ENCODE measurements around the gene PHEX. TPM values are rescaled to one million over a fixed set of nuclear protein-coding genes. Genes with fewer than 3 reads are reported as not detected.

The PHEX gene
- total and polyA plus RNA-seq, 12 donors = 0.07 to 0.33 (median 0.10) TPM; not detected in 1

DNA sequence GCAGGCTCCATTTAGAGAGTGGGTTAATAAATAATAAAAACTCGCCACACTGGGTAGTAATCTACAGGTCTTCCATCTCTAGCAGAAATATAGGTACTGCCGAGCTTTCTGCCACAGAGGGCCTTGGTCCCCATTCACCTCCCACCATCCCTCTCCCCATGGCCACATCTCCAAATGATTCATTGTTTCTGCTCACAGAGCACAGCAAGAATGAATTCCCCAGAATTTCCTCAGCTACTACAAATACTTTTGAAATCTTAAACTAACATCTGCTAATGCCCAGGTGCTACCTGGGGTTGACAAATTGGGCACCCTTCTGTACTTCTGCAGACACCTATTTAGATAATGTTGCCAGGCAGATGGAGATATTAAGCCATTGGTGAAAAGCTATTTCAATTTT lies 5.1 kb downstream of the PHEX start:
- H3K36me3 ChIP-seq (replicated peaks in 1 of 2) = no peaks in the 10 kb centered on the region
- H3K4me1 ChIP-seq (replicated peaks in 1 of 2) = no peaks in the 10 kb centered on the region
- no peaks in the 10 kb centered on the region for H3K27me3 ChIP-seq
- intact Hi-C loops (cut with DNase I) = no loop called here
- no peak overlapping the region for H3K27ac ChIP-seq
- no peaks in the 10 kb centered on the region for H3K9me3 ChIP-seq (replicated peaks in 1 of 3)
- TF ChIP-seq, protein P1, sequence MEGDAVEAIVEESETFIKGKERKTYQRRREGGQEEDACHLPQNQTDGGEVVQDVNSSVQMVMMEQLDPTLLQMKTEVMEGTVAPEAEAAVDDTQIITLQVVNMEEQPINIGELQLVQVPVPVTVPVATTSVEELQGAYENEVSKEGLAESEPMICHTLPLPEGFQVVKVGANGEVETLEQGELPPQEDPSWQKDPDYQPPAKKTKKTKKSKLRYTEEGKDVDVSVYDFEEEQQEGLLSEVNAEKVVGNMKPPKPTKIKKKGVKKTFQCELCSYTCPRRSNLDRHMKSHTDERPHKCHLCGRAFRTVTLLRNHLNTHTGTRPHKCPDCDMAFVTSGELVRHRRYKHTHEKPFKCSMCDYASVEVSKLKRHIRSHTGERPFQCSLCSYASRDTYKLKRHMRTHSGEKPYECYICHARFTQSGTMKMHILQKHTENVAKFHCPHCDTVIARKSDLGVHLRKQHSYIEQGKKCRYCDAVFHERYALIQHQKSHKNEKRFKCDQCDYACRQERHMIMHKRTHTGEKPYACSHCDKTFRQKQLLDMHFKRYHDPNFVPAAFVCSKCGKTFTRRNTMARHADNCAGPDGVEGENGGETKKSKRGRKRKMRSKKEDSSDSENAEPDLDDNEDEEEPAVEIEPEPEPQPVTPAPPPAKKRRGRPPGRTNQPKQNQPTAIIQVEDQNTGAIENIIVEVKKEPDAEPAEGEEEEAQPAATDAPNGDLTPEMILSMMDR (IDR thresholded peaks at IDR 0.05) = no peak
- no peak for TF ChIP-seq POLR2A (IDR thresholded peaks at IDR 0.05)
- no peak for DNase-seq
- no peak overlapping the region for H3K4me3 ChIP-seq
- 60 to 85% (median 76%) methylated on average over 1 to 2 of the region's 2 CpGs for WGBS, 4 donors

DNA sequence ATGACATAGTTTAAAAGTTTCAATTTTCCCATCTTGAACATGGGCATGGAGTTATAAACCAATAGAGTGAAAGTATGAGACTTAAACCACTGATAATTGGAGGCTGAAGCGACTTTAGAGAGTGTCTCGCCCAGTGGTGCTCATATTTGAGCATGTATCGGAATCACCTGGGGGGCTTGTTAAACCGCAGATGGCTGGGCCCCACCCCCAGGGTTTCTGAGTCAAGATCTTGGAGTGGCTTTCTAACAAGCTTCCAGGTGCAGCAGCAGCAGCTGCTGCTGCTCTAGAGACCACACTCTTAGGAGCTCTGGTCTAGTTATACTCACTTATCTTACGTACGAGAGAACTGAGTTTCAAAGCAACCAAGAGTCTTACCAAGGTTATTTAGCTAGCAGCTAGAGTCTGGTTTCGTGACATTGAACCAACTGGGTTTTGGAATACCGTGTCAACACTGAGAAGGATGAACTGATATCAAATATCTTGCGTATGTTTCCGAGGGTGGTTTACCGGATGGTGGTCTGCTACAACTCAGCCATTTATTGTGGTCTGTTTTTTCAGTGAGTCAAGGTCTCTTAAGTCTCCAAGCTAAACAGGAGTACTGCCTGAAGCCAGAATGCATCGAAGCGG lies 5.9 kb downstream of the PHEX start:
- H3K9me3 ChIP-seq (replicated peaks in 1 of 3) = no peaks in the 10 kb centered on the region
- H3K27ac ChIP-seq = no peak overlapping the region
- TF ChIP-seq POLR2A (IDR thresholded peaks at IDR 0.05) = no peak
- TF ChIP-seq, protein P1 (IDR thresholded peaks at IDR 0.05) = no peak
- H3K36me3 ChIP-seq (replicated peaks in 1 of 2) = no peaks in the 10 kb centered on the region
- H3K4me3 ChIP-seq = no peak overlapping the region
- intact Hi-C loops (cut with DNase I) = no loop called here
- 77 to 87% (median 83%) methylated on average over 10 to 13 of the region's 13 CpGs for WGBS, 4 donors
- no peaks in the 10 kb centered on the region for H3K27me3 ChIP-seq
- DNase-seq = no peak
- no peaks in the 10 kb centered on the region for H3K4me1 ChIP-seq (replicated peaks in 1 of 2)

DNA sequence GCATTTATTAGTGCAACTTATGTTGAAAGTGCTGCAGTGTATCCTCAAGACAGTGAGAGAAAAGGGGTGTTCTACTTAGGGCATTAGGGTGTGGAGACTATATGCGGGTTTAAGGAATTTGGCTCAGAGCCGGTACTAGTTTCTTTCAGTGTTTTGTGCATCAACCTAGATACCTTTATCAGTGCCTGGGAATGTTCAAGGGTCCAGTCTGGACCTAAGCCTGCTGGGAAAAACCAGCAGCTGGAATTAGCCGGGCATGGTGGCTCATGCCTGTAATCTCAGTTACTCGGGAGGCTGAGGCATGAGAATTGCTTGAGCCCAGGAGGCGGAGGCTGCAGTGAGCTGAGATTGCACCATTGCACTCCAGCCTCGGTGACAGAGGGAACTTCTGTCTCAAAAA lies 7.4 kb downstream of the PHEX start:
- intact Hi-C loops (cut with DNase I) = no loop called here
- DNase-seq = no peak
- H3K27ac ChIP-seq = no peak overlapping the region
- H3K4me3 ChIP-seq = no peak overlapping the region
- H3K4me1 ChIP-seq (replicated peaks in 1 of 2) = no peaks in the 10 kb centered on the region
- H3K36me3 ChIP-seq (replicated peaks in 1 of 2) = no peaks in the 10 kb centered on the region
- no peak for TF ChIP-seq POLR2A (IDR thresholded peaks at IDR 0.05)
- TF ChIP-seq, protein P1 (IDR thresholded peaks at IDR 0.05) = no peak
- no peaks in the 10 kb centered on the region for H3K9me3 ChIP-seq (replicated peaks in 1 of 3)
- H3K27me3 ChIP-seq = no peaks in the 10 kb centered on the region
- WGBS, 4 donors = 60 to 92% (median 83%) methylated on average over 2 to 6 of the region's 6 CpGs

DNA sequence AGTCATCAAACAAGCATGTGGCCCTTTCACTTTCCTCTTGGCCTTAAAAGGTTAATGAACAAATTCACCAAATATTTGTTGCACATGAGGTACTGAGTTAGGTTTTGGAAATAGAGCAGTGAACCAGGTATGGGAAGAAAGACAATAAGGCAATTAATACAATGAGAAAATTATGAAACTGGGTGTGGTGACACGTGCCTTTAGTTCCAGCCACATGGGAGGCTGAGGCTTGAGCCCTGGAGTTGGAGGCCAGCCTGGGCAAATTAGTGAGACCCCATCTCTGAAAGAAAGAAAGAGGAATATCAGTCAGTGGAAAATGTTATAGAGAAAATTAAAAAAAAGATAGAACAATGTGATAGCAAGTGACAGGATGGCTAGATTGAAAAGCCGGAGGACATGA lies 8.1 kb downstream of the PHEX start:
- 79 to 84% (median 81%) methylated on average over 2 of the region's 2 CpGs for WGBS, 4 donors
- Histone ChIP-seq H3K4me1 (replicated peaks in 1 of 2) (no peaks in the 10 kb centered on the region), H3K4me3 (no peak overlapping the region), H3K27ac (no peak overlapping the region), H3K27me3 (no peaks in the 10 kb centered on the region), H3K36me3 (replicated peaks in 1 of 2) (no peaks in the 10 kb centered on the region), H3K9me3 (replicated peaks in 1 of 3) (no peaks in the 10 kb centered on the region)
- TF ChIP-seq POLR2A (IDR thresholded peaks at IDR 0.05) = no peak
- TF ChIP-seq, protein P1 (IDR thresholded peaks at IDR 0.05) = no peak
- no peak for DNase-seq
- intact Hi-C loops (cut with DNase I) = no loop called here

Data from adrenal gland (tissue), 12 donors.